Loucy (cell line): Measurements from ENCODE around the gene LMX1B.

Source experiments
- EZH2phosphoT487 ChIP-seq: fragments of 200-600 bp; IDR thresholded peaks from 2 replicates; pipeline ENCODE4 v1.6.1; 2018; ENCODE audit warnings: antibody characterized with exemption, mild to moderate bottlenecking, moderate library complexity, borderline replicate concordance
- TF ChIP-seq, protein P1 (sequence below): fragments of 200-600 bp; sonication (generic); conservative IDR thresholded peaks from 2 replicates; pipeline ENCODE4 v1.5.1; 2014; ENCODE audit warnings: mild to moderate bottlenecking, antibody characterized with exemption, low read length

DNA sequence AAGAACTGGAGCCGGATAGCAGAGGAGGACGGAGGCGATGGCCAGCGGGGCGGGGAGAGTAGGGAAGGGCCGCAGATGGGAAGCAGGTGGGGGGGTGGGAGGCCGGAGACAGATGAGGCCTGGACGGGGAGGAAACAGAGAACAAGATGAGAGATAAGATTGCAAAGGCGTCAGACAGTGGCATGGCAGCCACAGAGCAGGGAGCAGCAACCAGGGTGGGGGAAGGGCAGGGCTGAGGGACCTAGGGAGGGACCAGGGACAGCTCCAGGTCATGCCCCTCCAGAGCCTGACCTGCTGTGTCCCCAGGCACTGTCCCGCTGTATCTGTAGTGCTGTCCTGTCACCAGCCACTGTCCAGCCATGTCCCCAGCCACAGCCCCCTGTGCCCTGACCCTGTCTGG is 49.6 kb upstream of the LMX1B start:
- TF ChIP-seq, protein P1, sequence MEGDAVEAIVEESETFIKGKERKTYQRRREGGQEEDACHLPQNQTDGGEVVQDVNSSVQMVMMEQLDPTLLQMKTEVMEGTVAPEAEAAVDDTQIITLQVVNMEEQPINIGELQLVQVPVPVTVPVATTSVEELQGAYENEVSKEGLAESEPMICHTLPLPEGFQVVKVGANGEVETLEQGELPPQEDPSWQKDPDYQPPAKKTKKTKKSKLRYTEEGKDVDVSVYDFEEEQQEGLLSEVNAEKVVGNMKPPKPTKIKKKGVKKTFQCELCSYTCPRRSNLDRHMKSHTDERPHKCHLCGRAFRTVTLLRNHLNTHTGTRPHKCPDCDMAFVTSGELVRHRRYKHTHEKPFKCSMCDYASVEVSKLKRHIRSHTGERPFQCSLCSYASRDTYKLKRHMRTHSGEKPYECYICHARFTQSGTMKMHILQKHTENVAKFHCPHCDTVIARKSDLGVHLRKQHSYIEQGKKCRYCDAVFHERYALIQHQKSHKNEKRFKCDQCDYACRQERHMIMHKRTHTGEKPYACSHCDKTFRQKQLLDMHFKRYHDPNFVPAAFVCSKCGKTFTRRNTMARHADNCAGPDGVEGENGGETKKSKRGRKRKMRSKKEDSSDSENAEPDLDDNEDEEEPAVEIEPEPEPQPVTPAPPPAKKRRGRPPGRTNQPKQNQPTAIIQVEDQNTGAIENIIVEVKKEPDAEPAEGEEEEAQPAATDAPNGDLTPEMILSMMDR, result no peak
- no peak for TF ChIP-seq EZH2phosphoT487
